ENCODE data around the gene ANP32A. TPM values are rescaled to one million over a fixed set of nuclear protein-coding genes. Genes with fewer than 3 reads are reported as not detected.

ANP32A gene
- total RNA-seq, 1 donor from 2014 or later: 355 TPM

GRCh38 chr15:68749793-68750192, 70.9 kb downstream of the ANP32A start:
- no peak overlapping the region for H3K4me3 Mint-ChIP-seq
- no peaks in the 10 kb centered on the region for H3K27me3 Mint-ChIP-seq (ENCODE audit: low read depth)
- no peak for DNase-seq (ENCODE audit: low read depth, low spot score)
- TF ChIP-seq CTCF (conservative IDR thresholded peaks at IDR 0.05): no peak
- H3K9me3 Mint-ChIP-seq: peaks cover 3% of the 10 kb centered on the region
- H3K27ac Mint-ChIP-seq (ENCODE audit: unreplicated experiment): no peak overlapping the region
- no peaks in the 10 kb centered on the region for H3K36me3 Mint-ChIP-seq (ENCODE audit: low read depth)
- no peaks in the 10 kb centered on the region for H3K4me1 Mint-ChIP-seq

GRCh38 chr15:68749365-68749764, 71.3 kb downstream of the ANP32A start:
- no peak for DNase-seq (ENCODE audit: low read depth, low spot score)
- H3K4me1 Mint-ChIP-seq: no peaks in the 10 kb centered on the region
- no peak overlapping the region for H3K4me3 Mint-ChIP-seq
- peaks cover 3% of the 10 kb centered on the region for H3K9me3 Mint-ChIP-seq
- TF ChIP-seq CTCF (conservative IDR thresholded peaks at IDR 0.05): no peak
- no peak overlapping the region for H3K27ac Mint-ChIP-seq (ENCODE audit: unreplicated experiment)
- H3K27me3 Mint-ChIP-seq (ENCODE audit: low read depth): no peaks in the 10 kb centered on the region
- no peaks in the 10 kb centered on the region for H3K36me3 Mint-ChIP-seq (ENCODE audit: low read depth)

- no peak overlapping the region for H3K4me3 Mint-ChIP-seq
- no peak for TF ChIP-seq CTCF (conservative IDR thresholded peaks at IDR 0.05)
- H3K9me3 Mint-ChIP-seq: no peaks in the 10 kb centered on the region
- H3K36me3 Mint-ChIP-seq (ENCODE audit: low read depth): no peaks in the 10 kb centered on the region
- H3K4me1 Mint-ChIP-seq: no peaks in the 10 kb centered on the region
- no peaks in the 10 kb centered on the region for H3K27me3 Mint-ChIP-seq (ENCODE audit: low read depth)
- no peak overlapping the region for H3K27ac Mint-ChIP-seq (ENCODE audit: unreplicated experiment)
- no peak for DNase-seq (ENCODE audit: low read depth, low spot score)
Measured at GRCh38 chr15:68743256-68743655, 77.4 kb downstream of the ANP32A start.

GRCh38 chr15:68739390-68740080, 81.2 kb downstream of the ANP32A start:
- no peak overlapping the region for H3K27ac Mint-ChIP-seq (ENCODE audit: unreplicated experiment)
- H3K9me3 Mint-ChIP-seq: no peaks in the 10 kb centered on the region
- TF ChIP-seq CTCF (conservative IDR thresholded peaks at IDR 0.05): no peak

GRCh38 chr15:68735610-68736009, 85.1 kb downstream of the ANP32A start:
- Mint-ChIP-seq H3K9me3 (no peaks in the 10 kb centered on the region), H3K4me1 (peaks cover 1% of the 10 kb centered on the region), H3K4me3 (no peak overlapping the region), H3K27me3 (ENCODE audit: low read depth) (no peaks in the 10 kb centered on the region), H3K27ac (ENCODE audit: unreplicated experiment) (no peak overlapping the region), H3K36me3 (ENCODE audit: low read depth) (no peaks in the 10 kb centered on the region)
- no peak for TF ChIP-seq CTCF (conservative IDR thresholded peaks at IDR 0.05)
- DNase-seq (ENCODE audit: low read depth, low spot score): no peak

More at GRCh38 chr15:68739390-68740080, 81.2 kb downstream of the ANP32A start:
- Mint-ChIP-seq H3K4me3 (no peak overlapping the region), H3K4me1 (no peaks in the 10 kb centered on the region), H3K36me3 (ENCODE audit: low read depth) (no peaks in the 10 kb centered on the region), H3K27me3 (ENCODE audit: low read depth) (no peaks in the 10 kb centered on the region)
- no peak for DNase-seq (ENCODE audit: low read depth, low spot score)
